VCaP (cell line): ENCODE results near the gene IFI44.

Experiments used
- H3K27ac ChIP-seq: fragments of 450-650 bp; 2 replicates; pipeline ENCODE4 v1.5.1; 2017
- CTCF ChIP-seq: fragments of 450-650 bp; conservative IDR thresholded peaks from 2 replicates; pipeline ENCODE4 v1.5.1; 2017; ENCODE audit warnings: mild to moderate bottlenecking, moderate library complexity

The IFI44 gene

GRCh38 chr1:78617615-78618026, 32.0 kb upstream of the IFI44 start:
- peak overlapping the region; percentile 29; the same call in 1 of the 2 replicates for H3K27ac ChIP-seq
- TF ChIP-seq CTCF = peak; percentile 93

GRCh38 chr1:78619032-78619431, 30.6 kb upstream of the IFI44 start:
- no peak overlapping the region for H3K27ac ChIP-seq
- TF ChIP-seq CTCF = no peak

- H3K27ac ChIP-seq = no peak overlapping the region
These were observed 30.2 kb upstream of the IFI44 start for GRCh38 chr1:78619446-78619802.

GRCh38 chr1:78619803-78620579, 29.6 kb upstream of the IFI44 start, which contains the start of gene IFI44L:
IFI44L (plus strand) TSS chr1:78620448; CDS start chr1:78627916, 7,468 bp downstream.
- TF ChIP-seq CTCF = no peak
- no peak within 1 kb of the TSS for H3K27ac ChIP-seq

More at GRCh38 chr1:78619446-78619802, 30.2 kb upstream of the IFI44 start:
- no peak for TF ChIP-seq CTCF

- H3K27ac ChIP-seq = no peak overlapping the region
- no peak for TF ChIP-seq CTCF
These were observed 29.0 kb upstream of the IFI44 start for GRCh38 chr1:78620666-78621065.

GRCh38 chr1:78622548-78622947, 27.1 kb upstream of the IFI44 start:
- no peak for TF ChIP-seq CTCF
- no peak overlapping the region for H3K27ac ChIP-seq

GRCh38 chr1:78624035-78624434, 25.6 kb upstream of the IFI44 start:
- H3K27ac ChIP-seq = no peak overlapping the region
- TF ChIP-seq CTCF = no peak
